COLO829 (cell line): Measurements from ENCODE around the gene CACNA1H.

Experiments used
- DNase-seq: peaks from one replicate; pipeline ENCODE4 v3.0.0; 2012; ENCODE audit warnings: low spot score

The CACNA1H gene

DNA sequence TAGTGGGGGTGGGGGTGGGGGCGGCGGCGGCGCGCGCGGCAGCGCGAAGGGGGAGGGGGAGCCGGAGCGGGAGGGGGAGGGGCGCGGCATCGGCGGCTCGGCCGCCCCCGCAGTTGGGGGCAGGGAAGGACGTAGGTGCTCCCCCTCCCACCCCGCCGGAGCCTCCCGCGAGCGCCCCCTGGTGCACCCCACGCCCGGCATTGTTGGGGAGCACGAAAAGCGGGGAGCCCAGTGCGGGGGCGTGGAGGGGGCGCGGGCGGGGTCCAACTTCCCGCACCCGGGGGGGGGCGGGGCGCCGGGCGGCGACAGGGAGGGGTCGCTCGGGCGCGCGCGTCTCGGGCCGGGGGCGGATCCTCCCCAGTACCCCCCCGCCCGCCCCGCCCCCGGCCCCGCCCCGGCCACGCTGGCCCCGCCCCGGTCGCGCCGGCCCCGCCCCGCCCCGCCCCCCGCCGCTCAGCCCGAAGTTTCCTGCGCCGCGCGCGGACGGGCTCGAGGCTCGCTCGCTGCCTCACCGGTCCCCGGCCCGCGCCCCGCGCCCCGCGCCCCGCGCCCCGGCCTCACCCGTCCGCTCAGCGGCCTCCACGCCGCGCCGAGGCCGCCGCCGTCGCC, at the start of gene CACNA1H:
Gene CACNA1H, plus strand, starts transcription at position 456 of the 609 bp plus-strand sequence. CDS start 632 bp downstream, outside the sequence.
- peak; percentile 68 for DNase-seq

DNA sequence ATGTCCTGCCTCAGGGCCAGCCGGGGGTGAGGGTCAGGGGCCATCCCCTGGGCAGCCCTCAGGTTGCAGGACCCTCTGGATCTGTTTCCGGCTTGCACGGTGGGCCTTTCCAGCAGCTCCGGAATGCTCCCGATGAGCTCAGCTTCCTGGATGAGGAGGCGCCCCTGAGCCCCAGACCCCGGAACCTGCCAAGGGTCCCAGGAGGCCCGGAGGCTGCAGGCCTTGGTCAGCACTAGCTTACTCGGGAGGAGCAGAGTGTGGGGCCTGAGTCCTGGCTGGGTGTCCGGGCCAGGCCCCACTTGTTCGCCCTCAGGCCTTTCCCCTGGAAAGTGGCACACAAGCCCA, 49.3 kb upstream of the CACNA1H start:
- no peak for DNase-seq

DNA sequence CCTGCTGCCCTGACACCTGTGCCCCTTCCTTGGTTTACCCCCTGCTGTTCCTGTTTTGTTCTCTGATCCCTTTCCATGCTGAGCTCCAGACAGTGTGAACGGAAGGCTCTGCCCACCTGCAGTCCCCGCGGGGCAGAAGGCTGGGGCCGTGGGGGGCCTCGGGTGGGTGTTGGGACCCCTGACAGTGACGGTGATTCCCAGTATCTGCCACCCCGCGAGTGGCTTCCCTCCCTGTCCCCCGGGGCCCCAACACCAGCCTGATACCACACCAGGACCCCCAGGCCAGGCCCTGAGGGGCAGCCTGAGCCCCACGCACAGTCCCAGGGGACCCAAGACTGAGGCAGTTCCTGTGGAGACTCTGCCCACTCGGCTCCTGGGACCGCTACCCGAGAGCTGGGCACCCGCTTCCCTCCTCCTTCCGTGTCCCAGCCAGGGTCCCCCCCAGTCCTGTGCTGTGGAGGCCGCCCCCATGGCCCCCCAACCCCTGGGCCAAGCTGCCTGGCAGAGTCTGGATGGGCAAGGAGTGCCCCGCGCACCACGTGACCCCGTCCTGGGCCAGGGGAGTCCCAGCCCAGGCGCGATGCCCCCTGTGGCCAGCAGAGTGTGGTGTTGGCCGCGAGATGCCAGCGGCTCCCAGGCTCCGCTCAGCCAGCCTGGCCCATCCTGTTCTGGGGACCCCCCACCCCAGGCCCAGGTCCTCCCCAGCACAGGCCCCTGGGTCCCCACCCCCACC, 46.9 kb upstream of the CACNA1H start:
- peak; percentile 86 for DNase-seq

DNA sequence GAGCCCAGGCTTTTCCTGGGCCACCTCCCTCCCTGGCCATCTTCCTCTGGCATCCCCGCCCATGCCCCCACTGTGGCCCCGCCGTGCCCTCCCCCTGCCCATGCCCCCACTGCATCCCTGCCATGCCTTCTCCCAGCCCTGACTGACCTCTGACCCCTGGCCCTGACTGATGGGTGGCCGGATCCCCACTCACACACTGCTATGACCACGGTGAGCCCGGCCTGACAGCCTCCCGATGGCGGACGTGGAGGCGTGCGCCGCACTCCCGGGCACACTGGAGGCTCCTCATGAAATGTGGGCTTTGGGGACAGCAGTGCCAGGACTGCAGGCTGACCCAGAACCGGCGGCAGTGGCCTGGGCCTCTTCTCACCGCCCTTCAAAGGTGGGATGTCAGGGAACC, 46.2 kb upstream of the CACNA1H start:
- no peak for DNase-seq

DNA sequence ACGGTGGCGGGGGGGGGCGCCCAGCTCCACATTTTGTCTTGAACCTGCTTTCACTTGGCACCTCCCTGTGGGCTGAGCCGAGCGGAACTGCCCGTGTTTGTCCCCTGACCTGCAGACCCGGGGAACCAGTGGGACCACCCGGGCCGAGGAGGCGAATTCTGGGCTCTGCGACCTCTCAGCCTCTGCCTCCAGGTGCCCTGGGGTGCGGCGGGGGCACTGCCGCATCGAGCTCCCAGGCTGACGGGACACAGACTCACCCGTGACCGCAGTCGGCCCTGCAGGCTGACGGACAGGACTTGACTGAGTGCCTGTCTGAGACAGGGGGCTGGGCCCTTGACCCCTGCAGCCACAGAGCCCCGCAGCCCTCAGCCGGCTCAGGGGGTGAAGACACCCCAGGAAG, 45.8 kb upstream of the CACNA1H start:
- no peak for DNase-seq

DNA sequence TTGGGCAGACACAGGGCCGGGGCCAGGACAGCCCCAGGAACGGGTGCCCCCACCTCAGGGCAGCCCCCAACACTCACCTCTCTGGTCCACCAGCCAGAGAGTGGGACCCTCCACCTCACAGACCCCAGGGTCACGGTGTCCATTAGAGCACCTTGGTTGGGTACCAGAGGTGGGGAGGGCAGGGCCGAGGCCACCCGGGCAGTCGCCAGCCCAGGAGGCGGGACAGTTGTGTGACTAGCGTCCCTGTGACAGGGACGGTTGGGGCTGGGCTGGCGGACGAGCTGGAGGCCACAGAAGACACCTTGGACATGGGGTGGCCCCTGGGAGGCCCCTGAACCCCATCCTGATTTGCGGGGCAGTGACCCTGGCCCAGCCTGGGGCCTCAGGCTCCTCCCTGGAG, 45.2 kb upstream of the CACNA1H start:
- DNase-seq: no peak

DNA sequence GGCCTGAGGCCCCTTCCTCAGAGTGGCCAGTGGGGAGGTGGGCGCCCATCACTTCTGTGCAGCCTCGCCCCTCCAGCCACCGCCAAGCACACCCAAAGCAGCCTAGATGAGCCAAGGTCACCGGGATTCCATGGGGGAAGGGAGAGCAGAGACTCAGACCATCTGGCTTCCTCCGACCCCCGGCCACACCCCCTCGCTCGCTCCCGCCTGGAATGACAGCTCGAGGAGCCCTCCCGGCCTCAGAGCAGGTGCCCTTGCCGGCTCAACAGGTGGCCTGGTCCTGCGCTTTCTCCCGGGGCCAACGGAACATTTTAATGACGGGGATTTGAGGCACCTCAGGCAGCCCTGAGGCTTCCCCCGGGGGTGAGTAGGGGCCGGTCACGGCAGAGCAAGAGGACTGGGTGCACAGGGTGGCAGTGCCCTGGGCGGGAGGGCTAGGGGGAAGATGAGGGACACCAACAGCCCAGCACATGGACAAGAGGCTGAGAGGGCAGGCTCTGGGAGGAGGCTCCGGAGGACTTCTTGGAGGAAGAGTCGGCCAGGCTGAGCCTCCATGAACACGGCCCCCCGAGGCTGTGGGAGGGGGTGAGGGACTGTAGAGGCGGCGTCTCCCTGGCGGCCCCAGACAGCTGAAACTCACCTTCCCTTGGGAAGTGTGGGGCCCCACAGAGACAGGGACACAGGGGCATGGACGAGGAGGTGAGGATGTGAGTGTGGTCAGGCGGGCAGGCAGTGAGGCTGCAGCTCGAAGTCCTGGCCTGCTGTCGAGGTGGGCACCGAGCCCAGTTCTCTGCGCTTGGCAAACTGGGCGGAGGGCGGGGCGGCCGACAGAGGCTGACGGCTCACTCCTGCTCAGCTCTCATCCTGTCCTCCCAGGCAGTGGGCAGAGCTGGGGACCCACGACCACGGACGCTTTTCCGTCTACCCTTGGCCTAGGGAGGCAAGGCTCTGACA, 44.3 kb upstream of the CACNA1H start:
- DNase-seq: no peak

DNA sequence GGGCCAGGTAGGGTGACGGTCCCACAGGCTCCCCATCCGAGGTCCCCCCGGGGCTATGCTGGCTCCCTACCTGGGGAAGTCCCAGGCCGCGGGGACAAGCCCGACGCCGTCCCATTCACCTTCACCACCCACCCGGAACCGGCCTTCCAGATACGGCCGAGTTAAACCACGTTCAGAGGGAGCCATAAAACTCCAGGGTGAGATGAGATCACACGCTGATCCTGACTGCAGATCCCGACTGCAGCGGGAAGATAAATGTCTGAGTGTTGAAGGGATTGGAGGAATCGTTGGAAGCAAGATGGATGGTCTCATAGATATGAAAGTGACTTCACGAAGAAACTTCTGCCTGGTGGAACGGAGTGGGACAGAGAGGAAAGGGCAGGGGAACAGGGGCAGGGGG, 43.3 kb upstream of the CACNA1H start:
- no peak for DNase-seq

DNA sequence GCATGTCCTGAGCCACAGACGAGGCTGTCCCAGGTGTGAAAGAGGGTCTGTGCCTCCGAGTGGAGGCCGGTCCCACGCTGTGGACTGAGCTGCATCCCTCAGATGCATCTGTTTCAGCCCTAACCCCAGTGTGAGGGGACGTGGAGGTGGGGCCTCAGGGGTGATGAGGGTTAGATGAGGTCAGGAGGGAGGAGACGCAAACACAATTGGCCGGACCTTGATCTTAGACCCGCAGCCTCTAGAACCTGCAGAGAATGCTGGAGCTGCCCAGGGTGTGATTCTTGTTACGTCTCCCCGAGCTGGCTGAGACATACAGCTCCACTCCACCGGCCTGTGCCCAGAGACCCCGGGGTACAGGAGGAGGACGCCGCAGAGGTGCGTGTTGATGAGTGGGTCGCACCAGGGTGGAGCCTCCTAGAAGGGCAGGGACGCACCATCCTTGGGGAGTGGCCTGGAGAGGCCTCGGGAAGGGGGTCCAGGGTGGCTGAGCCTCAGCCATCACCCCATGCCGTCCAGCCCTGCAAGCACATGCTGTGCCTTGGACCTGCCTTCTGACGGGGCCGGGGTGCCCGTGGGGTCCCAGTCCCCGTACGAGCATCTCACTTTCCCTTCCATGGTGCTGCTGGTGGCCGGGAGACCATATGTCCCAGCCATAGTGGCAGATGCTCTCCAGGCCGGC, 40.3 kb upstream of the CACNA1H start:
- DNase-seq: no peak

DNA sequence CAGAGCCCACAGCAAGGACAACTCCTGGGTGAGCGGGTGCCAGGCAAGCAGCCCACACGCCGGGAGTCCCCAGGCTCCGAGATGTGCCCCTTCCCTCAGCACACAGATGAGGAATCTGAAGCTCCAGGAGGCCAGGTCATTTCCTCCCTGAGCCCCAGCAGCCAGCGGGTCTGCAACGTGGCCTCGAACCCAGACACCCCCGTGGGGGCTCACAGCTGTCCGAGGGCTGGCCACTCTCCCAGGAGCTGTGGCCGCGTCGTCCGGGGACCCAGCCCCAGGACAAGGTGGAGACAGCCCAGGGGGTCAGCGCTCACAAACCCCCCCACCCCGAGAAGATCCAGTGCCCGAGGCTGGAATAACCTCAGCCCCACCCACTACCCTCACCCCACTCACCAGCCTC, 39.4 kb upstream of the CACNA1H start:
- DNase-seq: no peak

DNA sequence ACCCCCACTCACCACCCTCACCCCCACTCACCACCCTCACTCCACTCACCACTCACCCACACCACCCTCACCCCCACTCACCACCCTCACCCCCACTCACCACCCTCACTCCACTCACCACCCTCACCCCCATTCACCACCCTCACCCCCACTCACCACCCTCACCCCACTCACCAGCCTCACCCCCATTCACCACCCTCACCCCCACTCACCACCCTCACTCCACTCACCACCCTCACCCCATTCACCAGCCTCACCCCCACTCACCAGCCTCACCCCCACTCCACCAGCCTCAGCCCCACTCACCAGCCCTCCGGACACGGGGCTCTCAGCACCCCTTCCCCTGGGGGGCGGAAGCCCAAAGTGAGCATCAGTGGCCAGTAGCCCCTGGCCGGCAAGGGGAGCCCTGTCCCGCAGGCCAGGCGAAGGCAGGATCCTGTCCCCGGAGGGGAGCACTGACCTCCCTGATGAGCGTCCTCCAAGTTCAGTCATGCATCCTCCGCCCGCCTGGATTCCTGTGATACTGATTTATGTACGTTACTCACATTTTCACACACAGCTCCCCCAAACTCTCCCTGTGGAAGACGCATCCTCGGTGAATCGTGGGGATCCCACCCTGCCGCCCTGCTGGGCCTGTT, 38.9 kb upstream of the CACNA1H start:
- no peak for DNase-seq

DNA sequence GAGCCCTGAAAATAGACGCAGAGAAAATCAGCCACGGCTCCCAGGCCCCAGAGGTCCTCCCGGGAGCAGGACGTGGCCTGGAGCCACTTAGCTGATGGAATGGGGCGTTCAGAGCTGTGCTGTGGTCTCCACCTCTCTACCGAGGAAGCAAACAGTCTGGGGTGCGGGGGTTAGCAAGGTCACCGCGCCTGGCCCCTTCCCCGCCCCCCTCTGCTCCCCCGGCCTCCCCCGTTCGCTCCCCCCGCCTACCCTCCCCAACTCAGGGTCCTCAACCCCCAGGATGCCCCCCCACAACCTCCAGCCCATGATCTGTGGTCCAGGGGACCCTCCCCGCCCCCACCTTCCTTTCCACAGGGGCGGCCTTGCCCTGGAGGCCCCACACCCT, 36.2 kb upstream of the CACNA1H start:
- no peak for DNase-seq

DNA sequence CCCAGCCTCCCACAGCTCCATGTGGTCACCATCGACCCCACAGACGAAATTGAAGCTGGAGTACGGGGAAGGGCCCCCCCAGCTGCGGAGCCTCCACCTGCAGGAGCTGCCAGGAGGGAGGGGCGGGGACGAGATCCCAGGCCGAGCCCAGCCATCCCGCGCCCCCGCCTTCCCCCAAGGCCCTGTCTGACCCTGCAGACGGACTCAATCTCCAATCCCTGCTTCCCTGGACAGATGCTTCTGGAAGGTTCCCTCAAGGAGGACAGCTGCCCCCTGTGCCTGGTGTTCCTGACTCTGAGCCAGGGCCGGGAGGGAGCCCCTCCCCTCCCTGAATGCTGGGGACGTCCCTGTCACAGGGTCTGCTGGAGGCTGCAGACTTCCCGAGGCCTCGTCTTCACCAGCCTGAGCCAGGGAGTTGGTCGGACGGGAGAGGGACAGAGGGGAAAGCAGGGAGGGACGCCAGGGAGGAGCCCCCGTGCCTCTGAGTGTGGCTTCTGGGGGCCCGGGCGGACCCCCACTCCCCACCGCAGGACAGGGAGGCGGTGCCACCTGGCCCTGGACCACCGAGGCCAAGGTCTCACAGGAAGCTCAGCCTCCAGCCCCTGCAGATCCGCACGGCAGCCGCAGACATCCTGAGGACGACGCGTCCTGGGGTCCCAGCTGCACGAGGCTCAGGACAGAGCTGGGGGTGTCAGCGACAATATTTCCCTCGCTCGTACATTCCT, 35.6 kb upstream of the CACNA1H start:
- no peak for DNase-seq

DNA sequence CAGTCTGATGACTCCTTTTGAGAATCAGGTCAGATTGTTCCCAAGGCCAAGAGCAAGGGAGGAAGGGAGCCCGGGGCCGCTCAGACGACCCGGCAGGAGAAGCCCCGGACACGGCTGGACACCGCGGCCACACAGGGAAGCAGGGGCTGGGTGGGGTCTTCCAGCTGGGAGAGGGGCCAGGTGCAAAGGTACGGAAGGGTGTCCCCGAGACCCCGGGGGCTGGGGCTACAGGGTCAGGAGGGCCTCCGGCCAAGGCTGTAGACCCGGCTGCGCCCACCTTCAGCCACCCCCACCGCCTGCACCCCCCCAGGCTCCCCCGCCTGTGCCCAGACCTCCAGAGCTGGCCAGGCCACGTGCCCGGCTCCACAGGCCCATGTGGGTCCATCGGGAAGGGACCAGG, 35.0 kb upstream of the CACNA1H start:
- DNase-seq: no peak

DNA sequence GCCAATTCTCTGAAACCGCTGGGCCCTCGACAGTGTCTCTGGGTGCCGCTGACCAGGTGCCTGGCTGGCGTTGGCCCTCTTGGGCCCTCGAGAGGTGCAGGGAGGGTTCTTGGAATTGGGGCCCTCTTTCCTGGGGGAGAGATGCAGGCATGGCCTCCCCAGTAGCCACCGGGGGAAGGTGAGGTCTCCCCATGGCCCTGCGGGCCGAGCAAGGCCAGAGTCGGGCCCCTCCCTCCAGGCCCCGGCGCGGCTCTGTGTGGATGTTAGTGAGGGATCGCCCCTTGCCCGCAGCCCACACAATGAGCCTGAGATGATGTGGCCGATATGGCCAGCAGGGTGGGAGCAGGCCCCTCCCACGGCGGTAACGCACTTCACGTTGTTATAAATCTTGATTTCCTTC, 33.8 kb upstream of the CACNA1H start:
- DNase-seq: no peak

DNA sequence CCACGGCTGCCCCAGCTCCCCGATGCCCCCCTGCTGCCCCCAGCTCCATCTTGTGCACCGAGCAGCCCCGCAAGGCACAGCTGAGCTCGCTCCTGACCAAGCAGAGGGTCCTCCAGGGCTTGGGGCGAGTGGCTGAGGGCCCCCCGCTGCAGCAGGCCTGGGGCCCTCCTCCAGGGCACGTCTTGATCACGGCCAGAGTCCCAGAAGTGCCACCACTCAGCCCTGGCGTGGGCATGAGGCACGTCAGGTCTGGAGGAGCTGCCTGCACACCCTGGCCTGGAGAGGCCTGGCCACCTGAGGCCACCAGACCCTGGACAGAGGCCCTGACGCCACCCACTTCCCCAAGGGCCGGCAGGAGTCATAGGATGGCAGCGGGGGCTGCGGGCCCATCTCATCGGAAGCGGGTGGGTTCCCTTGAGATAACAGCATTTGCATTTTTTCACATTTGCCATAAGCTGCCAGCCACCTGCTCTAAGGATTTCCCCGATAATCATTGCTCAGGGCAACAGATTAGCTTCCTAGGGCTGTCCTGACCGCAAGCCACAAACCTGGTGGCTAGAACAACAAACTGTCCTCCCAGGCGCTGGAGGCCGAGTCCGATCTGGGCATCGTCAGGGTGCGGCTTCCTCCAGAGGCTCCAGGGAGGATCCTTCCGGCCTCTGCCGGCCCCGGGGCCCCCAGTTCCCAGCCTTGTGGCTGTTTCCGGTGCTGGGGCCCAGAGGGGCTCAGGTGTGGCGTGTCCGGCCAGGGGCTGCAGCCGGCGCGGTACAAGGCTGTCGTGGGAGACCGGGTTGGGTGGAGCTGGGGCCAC, 32.9 kb upstream of the CACNA1H start:
- no peak for DNase-seq

DNA sequence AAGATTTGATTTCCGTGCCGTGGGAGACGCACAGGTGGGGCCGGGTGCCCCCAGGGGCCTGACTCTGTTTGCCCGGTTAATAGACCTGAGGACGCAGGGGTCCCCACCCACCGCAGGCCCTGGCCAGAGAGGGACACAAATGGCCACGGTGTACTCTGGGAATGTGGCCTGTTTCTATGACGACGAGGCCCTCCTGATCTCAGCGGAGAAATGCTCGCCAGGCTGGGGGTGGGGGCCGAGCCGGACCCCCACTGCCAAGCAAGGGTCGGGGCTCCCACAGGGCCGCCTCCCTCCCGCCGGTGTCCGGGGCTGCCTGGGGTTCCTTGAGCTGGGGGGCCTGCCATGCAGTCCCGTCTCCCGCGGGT, 32.3 kb upstream of the CACNA1H start:
- no peak for DNase-seq

DNA sequence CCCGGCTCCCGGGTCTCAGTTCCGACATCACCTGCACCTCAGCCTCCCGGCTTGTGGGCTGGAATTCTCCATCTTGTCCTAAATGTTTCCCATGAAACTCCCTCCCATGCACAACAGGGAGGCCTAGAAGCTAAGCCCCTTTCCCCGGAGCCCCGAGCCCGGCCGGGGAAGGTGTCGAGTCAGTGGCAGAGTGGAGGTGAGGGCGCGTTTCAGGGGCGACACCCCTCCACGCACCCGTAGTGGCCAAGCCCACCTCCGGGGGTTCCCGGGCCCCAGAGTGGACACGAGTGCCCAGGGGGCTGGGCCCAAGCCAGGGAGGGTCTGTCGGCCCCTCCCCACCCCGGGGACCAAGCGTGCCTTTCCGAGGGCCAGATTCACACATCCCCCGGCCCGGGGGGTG, 31.9 kb upstream of the CACNA1H start:
- DNase-seq: no peak

DNA sequence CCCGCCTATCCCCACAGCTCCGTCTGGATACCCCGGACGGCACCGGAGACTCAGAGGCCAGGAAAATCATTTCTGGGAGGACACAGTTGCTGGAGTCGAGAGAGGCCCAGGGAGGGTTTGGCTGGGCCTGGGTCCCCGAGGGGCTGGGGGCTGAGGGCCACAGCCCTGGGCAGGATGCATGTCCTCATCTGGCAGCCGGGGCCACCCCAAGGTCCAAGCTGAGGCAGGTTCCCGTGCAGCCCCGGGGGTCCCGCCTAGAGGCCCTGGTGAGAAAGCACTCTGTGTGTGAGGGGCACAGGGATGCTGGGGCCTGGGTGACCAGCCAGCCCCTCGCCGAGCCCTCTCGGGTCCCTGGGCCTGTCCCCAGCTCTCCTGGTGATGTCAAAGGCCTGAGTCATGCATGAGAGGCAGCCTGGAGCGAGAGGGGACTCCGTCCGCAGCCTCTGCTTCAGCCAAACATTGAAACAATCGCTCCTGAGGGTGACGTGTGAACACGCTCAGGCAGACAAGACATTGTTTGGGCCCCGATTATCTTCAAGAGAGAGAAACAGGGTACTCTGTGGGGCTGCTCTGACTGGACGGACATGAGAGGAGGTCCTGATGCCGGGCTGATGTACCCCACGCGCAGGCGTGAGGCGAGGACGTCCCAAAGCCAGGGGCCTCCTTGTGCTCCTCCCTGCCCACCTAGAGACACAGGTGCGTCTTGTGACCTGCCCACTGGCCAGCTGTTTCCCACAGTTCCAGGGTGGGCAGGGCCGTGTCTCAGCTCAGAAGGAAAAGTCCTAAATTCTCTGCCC, 31.1 kb upstream of the CACNA1H start:
- DNase-seq: no peak

DNA sequence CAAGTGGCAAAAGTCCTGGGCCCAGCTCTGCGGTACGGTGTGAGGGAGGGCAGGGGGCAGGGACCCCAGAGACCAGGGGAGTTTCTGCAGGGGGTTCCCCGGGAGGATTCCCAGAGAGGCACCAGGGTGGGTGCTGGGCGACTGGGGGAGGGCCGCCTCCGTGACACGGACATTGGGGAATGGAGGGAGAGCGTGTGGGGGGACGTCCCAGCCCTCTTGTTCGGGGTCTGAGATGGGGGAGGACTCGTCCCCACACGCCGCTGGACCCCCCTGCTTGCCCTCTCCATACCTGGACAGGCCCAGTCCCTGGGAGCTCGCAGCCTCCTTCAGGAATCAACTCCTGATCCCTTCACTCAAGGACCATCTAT, 30.5 kb upstream of the CACNA1H start:
- DNase-seq: no peak
